ENCODE results near the gene FXN.

GRCh38 chr9:69040646-69041045 lies 5.1 kb downstream of the FXN start:
- no peak for TF ChIP-seq CTCF (IDR thresholded peaks at IDR 0.05)
- TF ChIP-seq POLR2AphosphoS5 (IDR thresholded peaks at IDR 0.05): no peak
- no peak for TF ChIP-seq POLR2A (IDR thresholded peaks at IDR 0.05)
- no peak for TF ChIP-seq EP300 (IDR thresholded peaks at IDR 0.05)
